Karpas-422 (cell line): ENCODE results near the gene OR4M1. TPM values are rescaled to one million over a fixed set of nuclear protein-coding genes. Genes with fewer than 3 reads are reported as not detected.
"Not testable (repeated sequence)": the region's sequence is repeated elsewhere in the genome, so short reads cannot be mapped to it uniquely, and the experiment has no call there.

Experiments
- DNase-seq: peaks from one replicate; pipeline ENCODE4 v3.0.0-alpha.2; 2015
- H2AFZ ChIP-seq: fragments of 200-600 bp; sonication (generic); 2 replicates; pipeline ENCODE4 v1.6.1; 2014; ENCODE audit warnings: antibody characterized with exemption, low read length, mixed read lengths
- H3K27ac ChIP-seq: fragments of 200-600 bp; sonication (generic); 2 replicates; pipeline ENCODE4 v1.5.1; 2014; ENCODE audit warnings: mild to moderate bottlenecking, low read length, moderate library complexity
- H3K27me3 ChIP-seq: fragments of 200-600 bp; sonication (generic); 2 replicates; pipeline ENCODE4 v1.6.1; 2014; ENCODE audit warnings: low read length, mixed read lengths
- H3K36me3 ChIP-seq: fragments of 200-600 bp; sonication (generic); 2 replicates; pipeline ENCODE4 v1.6.1; 2014; ENCODE audit warnings: low read length, mixed read lengths; ENCODE audit not compliant: insufficient read depth
- H3K4me1 ChIP-seq: fragments of 200-600 bp; sonication (generic); 2 replicates; pipeline ENCODE4 v1.6.1; 2014; ENCODE audit warnings: mild to moderate bottlenecking, low read length, mixed read lengths
- H3K4me2 ChIP-seq: fragments of 200-600 bp; sonication (generic); 2 replicates; pipeline ENCODE4 v1.6.1; 2014; ENCODE audit warnings: low read length, low read depth, mild to moderate bottlenecking; ENCODE audit not compliant: poor library complexity, severe bottlenecking
- H3K4me3 ChIP-seq: fragments of 200-600 bp; sonication (generic); 2 replicates; pipeline ENCODE4 v1.5.1; 2014; ENCODE audit warnings: mild to moderate bottlenecking, antibody characterized with exemption, low read length, mixed read lengths
- H3K79me2 ChIP-seq: fragments of 200-600 bp; sonication (generic); 2 replicates; pipeline ENCODE4 v1.6.1; 2014; ENCODE audit warnings: mild to moderate bottlenecking, low read length, mixed read lengths
- H3K9ac ChIP-seq: fragments of 200-600 bp; sonication (generic); 2 replicates; pipeline ENCODE4 v1.6.0; 2014; ENCODE audit warnings: low read length
- H3K9me2 ChIP-seq: fragments of 200-600 bp; sonication (generic), shearing (Covaris generic); replicated peaks from 2 replicates; pipeline ENCODE4 v1.6.0; 2014; ENCODE audit warnings: mild to moderate bottlenecking, low read length, moderate library complexity; ENCODE audit not compliant: insufficient read depth
- H3K9me3 ChIP-seq: fragments of 300-700, 200-600 bp; sonication (generic); 2 replicates; pipeline ENCODE4 v1.6.1; 2014; ENCODE audit warnings: low read length, mixed read lengths
- H4K20me1 ChIP-seq: fragments of 200-600 bp; sonication (generic); 2 replicates; pipeline ENCODE4 v1.6.1; 2014; ENCODE audit warnings: mild to moderate bottlenecking, antibody characterized with exemption, low read length, low read depth; ENCODE audit not compliant: insufficient read depth
- total RNA-seq: library from RNA; depleted of rRNA; stranded (reverse); fragments of >200 nt; shearing (Covaris generic); gene quantifications from 2 replicates; pipeline ENCODE4 v1.2.3, GENCODE V29; 2014; ENCODE audit warnings: low replicate concordance

The OR4M1 gene
- total RNA-seq, 1 experiment from 2014 or later = not detected

- no peak overlapping the region for H3K4me3 ChIP-seq
- H3K4me1 ChIP-seq = no peaks in the 10 kb centered on the region
- no peaks in the 10 kb centered on the region for H4K20me1 ChIP-seq
- no peaks in the 10 kb centered on the region for H3K36me3 ChIP-seq
- H3K27ac ChIP-seq = no peak overlapping the region
- H3K4me2 ChIP-seq = no peak overlapping the region
- H3K79me2 ChIP-seq = no peaks in the 10 kb centered on the region
- H3K9me2 ChIP-seq = no peaks in the 10 kb centered on the region
- peaks cover 64% of the 10 kb centered on the region for H3K9me3 ChIP-seq
- no peak for DNase-seq
- no peak overlapping the region for H3K9ac ChIP-seq
- no peaks in the 10 kb centered on the region for H3K27me3 ChIP-seq
- H2AFZ ChIP-seq = no peak overlapping the region
These were observed 1.3 kb upstream of the OR4M1 start for GRCh38 chr14:19771895-19772430.

- H3K79me2 ChIP-seq, H2AFZ ChIP-seq, H3K9me2 ChIP-seq, H3K36me3 ChIP-seq, DNase-seq, H3K27ac ChIP-seq, H3K4me3 ChIP-seq, H4K20me1 ChIP-seq, H3K4me1 ChIP-seq, H3K27me3 ChIP-seq, H3K4me2 ChIP-seq, H3K9ac ChIP-seq: not testable (repeated sequence)
- peaks cover 64% of the 10 kb centered on the region for H3K9me3 ChIP-seq
These were observed 850 bp upstream of the OR4M1 start for GRCh38 chr14:19772454-19772853.

GRCh38 chr14:19775587-19775986 is 2.3 kb downstream of the OR4M1 start:
- H3K9me2 ChIP-seq = no peaks in the 10 kb centered on the region
- no peaks in the 10 kb centered on the region for H4K20me1 ChIP-seq
- no peak overlapping the region for H3K9ac ChIP-seq
- no peaks in the 10 kb centered on the region for H3K36me3 ChIP-seq
- H3K4me1 ChIP-seq = no peaks in the 10 kb centered on the region
- peaks cover 63% of the 10 kb centered on the region for H3K9me3 ChIP-seq
- no peak overlapping the region for H3K27ac ChIP-seq
- H3K79me2 ChIP-seq = no peaks in the 10 kb centered on the region
- no peaks in the 10 kb centered on the region for H3K27me3 ChIP-seq
- H3K4me2 ChIP-seq = no peak overlapping the region
- no peak overlapping the region for H2AFZ ChIP-seq
- DNase-seq = no peak
- no peak overlapping the region for H3K4me3 ChIP-seq

GRCh38 chr14:19785848-19786247 is 12.5 kb downstream of the OR4M1 start:
- H3K4me3 ChIP-seq, H3K9me2 ChIP-seq, H3K4me2 ChIP-seq, H3K36me3 ChIP-seq, H2AFZ ChIP-seq, H3K4me1 ChIP-seq, H4K20me1 ChIP-seq, H3K9ac ChIP-seq, DNase-seq, H3K79me2 ChIP-seq, H3K27ac ChIP-seq, H3K27me3 ChIP-seq: not testable (repeated sequence)
- peaks cover 66% of the 10 kb centered on the region for H3K9me3 ChIP-seq

GRCh38 chr14:19787318-19787717 is 14.0 kb downstream of the OR4M1 start:
- H3K4me1 ChIP-seq, H3K4me3 ChIP-seq, H4K20me1 ChIP-seq, H2AFZ ChIP-seq, DNase-seq, H3K79me2 ChIP-seq, H3K27ac ChIP-seq, H3K4me2 ChIP-seq, H3K36me3 ChIP-seq, H3K27me3 ChIP-seq, H3K9me2 ChIP-seq, H3K9ac ChIP-seq: not testable (repeated sequence)
- H3K9me3 ChIP-seq = peaks cover 58% of the 10 kb centered on the region

GRCh38 chr14:19788150-19788549 is 14.8 kb downstream of the OR4M1 start:
- not testable (repeated sequence) for H4K20me1 ChIP-seq, H3K27ac ChIP-seq, H2AFZ ChIP-seq, H3K79me2 ChIP-seq, H3K36me3 ChIP-seq, H3K4me2 ChIP-seq, H3K4me1 ChIP-seq, H3K27me3 ChIP-seq, H3K4me3 ChIP-seq, H3K9me2 ChIP-seq, H3K9ac ChIP-seq, DNase-seq
- peaks cover 58% of the 10 kb centered on the region for H3K9me3 ChIP-seq

GRCh38 chr14:19796520-19797108 is 23.3 kb downstream of the OR4M1 start:
- not testable (repeated sequence) for H3K9me2 ChIP-seq, H3K36me3 ChIP-seq, H3K4me2 ChIP-seq, H3K4me3 ChIP-seq, DNase-seq, H3K79me2 ChIP-seq, H2AFZ ChIP-seq, H3K9ac ChIP-seq, H3K27ac ChIP-seq, H4K20me1 ChIP-seq, H3K27me3 ChIP-seq, H3K4me1 ChIP-seq
- H3K9me3 ChIP-seq = peaks cover 41% of the 10 kb centered on the region

- H3K9ac ChIP-seq = no peak overlapping the region
- H3K9me2 ChIP-seq = no peaks in the 10 kb centered on the region
- H2AFZ ChIP-seq = no peak overlapping the region
- no peak overlapping the region for H3K4me2 ChIP-seq
- H3K9me3 ChIP-seq = peaks cover 47% of the 10 kb centered on the region
- H3K4me1 ChIP-seq = no peaks in the 10 kb centered on the region
- DNase-seq = no peak
- no peaks in the 10 kb centered on the region; the same call in 1 of the 2 replicates for H3K36me3 ChIP-seq
- H3K4me3 ChIP-seq = no peak overlapping the region
- no peak overlapping the region for H3K27ac ChIP-seq
- no peaks in the 10 kb centered on the region for H4K20me1 ChIP-seq
- no peaks in the 10 kb centered on the region for H3K79me2 ChIP-seq
- H3K27me3 ChIP-seq = no peaks in the 10 kb centered on the region
These were observed 26.6 kb downstream of the OR4M1 start for GRCh38 chr14:19799880-19800279.
